Panc1 (cell line): ENCODE results near the gene FARSB. TPM values are rescaled to one million over a fixed set of nuclear protein-coding genes. Genes with fewer than 3 reads are reported as not detected.

Experiments
- ATAC-seq: fragments of 200-7000 bp; cut with Tn5 transposase; 2 replicates; pipeline ENCODE4 v1.9.1; 2020; ENCODE audit warnings: mild to moderate bottlenecking, moderate library complexity
- BruUV-seq: library from RNA; stranded (reverse); fragments of 400-500 nt; replicated peaks from 2 replicates; lab custom pipeline; 2021; lab: Mats Ljungman, UMichigan
- CTCF ChIA-PET: fragments of 300-600 bp; sonication (Branson Sonifier 250); formaldehyde crosslinking; loops from one replicate; lab custom pipeline; 2022; ENCODE audit warnings: antibody characterized with exemption; lab: Charles Lee
- POLR2A ChIA-PET: fragments of 300-600 bp; sonication (Branson Sonifier 250); formaldehyde crosslinking; loops from one replicate; lab custom pipeline; 2022; ENCODE audit warnings: antibody characterized with exemption; lab: Charles Lee
- DNase-seq: peaks from one replicate; pipeline ENCODE4 v3.0.0-alpha.2; 2010; ENCODE audit warnings: low read depth, low spot score
- H3K27ac ChIP-seq: 2 replicates; pipeline ENCODE4 v1.5.1; 2011; ENCODE audit warnings: mild to moderate bottlenecking, low read length, inconsistent platforms
- H3K27me3 ChIP-seq: fragments of 200-500 bp; sonication (Bioruptor generic); 2 replicates; pipeline ENCODE4 v1.6.0; 2014; ENCODE audit warnings: low read length, inconsistent platforms; ENCODE audit not compliant: control insufficient read depth, insufficient read depth
- H3K36me3 ChIP-seq: fragments of 200-500 bp; sonication (Bioruptor generic); 2 replicates; pipeline ENCODE4 v1.5.1; 2014; ENCODE audit warnings: inconsistent platforms, mild to moderate bottlenecking, low read length, moderate library complexity; ENCODE audit not compliant: control insufficient read depth, insufficient read depth
- H3K4me1 ChIP-seq: 2 replicates; pipeline ENCODE4 v1.5.1; 2011; ENCODE audit warnings: inconsistent platforms, mild to moderate bottlenecking, low read length, moderate library complexity; ENCODE audit not compliant: control insufficient read depth, insufficient read depth
- H3K4me3 ChIP-seq, 2 experiments: 2 replicates each; pipeline ENCODE4 v1.5.1; 2011 to 2012; ENCODE audit warnings: low read depth in 2 of 2, low read length in 2 of 2, mild to moderate bottlenecking in 2 of 2, inconsistent platforms in 1 of 2, moderate library complexity in 1 of 2
- H3K9me3 ChIP-seq: fragments of 200-500 bp; sonication (Bioruptor generic); 2 replicates; pipeline ENCODE4 v1.5.1; 2014; ENCODE audit warnings: low read depth, mild to moderate bottlenecking, inconsistent platforms, low read length, moderate library complexity; ENCODE audit not compliant: control insufficient read depth, insufficient read depth
- CTCF ChIP-seq: fragments of 450-650 bp; IDR thresholded peaks from 2 replicates; pipeline ENCODE4 v1.5.1; 2017; ENCODE audit warnings: mild to moderate bottlenecking
- POLR2AphosphoS5 ChIP-seq: IDR thresholded peaks from 2 replicates; pipeline ENCODE4 v1.6.1; 2012; ENCODE audit warnings: mild to moderate bottlenecking, low read depth, low read length, moderate library complexity
- REST ChIP-seq, 2 experiments: IDR thresholded peaks; 2 replicates each; pipeline ENCODE4 v1.6.1; 2011 to 2012; ENCODE audit warnings: low read depth in 2 of 2, control low read depth in 1 of 2, low read length in 1 of 2, mild to moderate bottlenecking in 1 of 2, moderate library complexity in 1 of 2; ENCODE audit not compliant: insufficient read depth in 1 of 2
- SIN3A ChIP-seq: IDR thresholded peaks from 2 replicates; pipeline ENCODE4 v1.6.1; 2012; ENCODE audit warnings: low read depth, mild to moderate bottlenecking, low read length, moderate library complexity, borderline replicate concordance; ENCODE audit not compliant: insufficient read depth
- TCF7L2 ChIP-seq: IDR thresholded peaks from 2 replicates; pipeline ENCODE4 v1.6.1; 2011; ENCODE audit warnings: mild to moderate bottlenecking, low read depth, low read length, inconsistent platforms
- in situ Hi-C: cut with HindIII; loops from 2 replicates; pipeline ENCODE4 v1.10.0; 2016; ENCODE audit warnings: low sequenced_read_pairs, low pct_unique_long_range_greater_than_20kb
- intact Hi-C: fragments of 100-400 bp; cut with micrococcal nuclease; formaldehyde crosslinking; loops from one replicate; pipeline ENCODE4 v1.10.0; 2022; ENCODE audit not compliant: unreplicated experiment
- total RNA-seq: library from RNA; stranded (reverse); gene quantifications from one replicate; pipeline ENCODE4 v1.2.1, GENCODE V29; 2021; ENCODE audit not compliant: unreplicated experiment

FARSB gene
- total RNA-seq, 1 experiment from 2014 or later, result 31.6 TPM

- H3K27ac ChIP-seq, result no peak overlapping the region
- no peak overlapping the region for H3K4me3 ChIP-seq
- H3K9me3 ChIP-seq, result no peaks in the 10 kb centered on the region
- H3K36me3 ChIP-seq, result peaks cover 12% of the 10 kb centered on the region
- DNase-seq (no peak), ATAC-seq (no peak)
- intact Hi-C loops, result no loop called here
- ChIA-PET CTCF (interaction anchor here (0.7 kb wide), 1 partner anchor 10 kb away, joined by 14 read pairs; no protein-coding TSS in a partner anchor), POLR2A (no interaction called here)
- BruUV-seq, result no TSS peak
- in situ Hi-C loops, result no loop called here
- TF ChIP-seq SIN3A, result no peak
- TF ChIP-seq CTCF, result no peak
- no peak for TF ChIP-seq TCF7L2
- no peak for TF ChIP-seq REST (IDR thresholded peaks at IDR 0.05; ENCODE audit: insufficient read depth in 1 of 2, low read depth in 2 of 2, low read length in 1 of 2)
- TF ChIP-seq POLR2AphosphoS5, result no peak
- H3K27me3 ChIP-seq, result no peaks in the 10 kb centered on the region
- no peaks in the 10 kb centered on the region for H3K4me1 ChIP-seq
Measured at GRCh38 chr2:222604749-222605515, 51.0 kb downstream of the FARSB start.

GRCh38 chr2:222603501-222603900 lies 52.4 kb downstream of the FARSB start:
- POLR2A ChIA-PET, result interaction anchor here (0.6 to 0.9 kb wide), 2 partner anchors 12 to 26 kb away, joined by 3 to 6 read pairs; no protein-coding TSS in a partner anchor
- BruUV-seq, result no TSS peak
- Histone ChIP-seq H3K36me3 (peaks cover 20% of the 10 kb centered on the region), H3K4me3 (no peak overlapping the region), H3K9me3 (no peaks in the 10 kb centered on the region), H3K27me3 (no peaks in the 10 kb centered on the region), H3K4me1 (no peaks in the 10 kb centered on the region), H3K27ac (no peak overlapping the region)
- ATAC-seq (no peak), DNase-seq (no peak)
- no peak for TF ChIP-seq POLR2AphosphoS5
- no peak for TF ChIP-seq CTCF
- no peak for TF ChIP-seq SIN3A
- TF ChIP-seq TCF7L2, result no peak
- no peak for TF ChIP-seq REST (IDR thresholded peaks at IDR 0.05; ENCODE audit: insufficient read depth in 1 of 2, low read depth in 2 of 2, low read length in 1 of 2)
- intact Hi-C loops, result no loop called here
- in situ Hi-C loops, result no loop called here
- CTCF ChIA-PET, result no interaction called here
